Ovary (tissue), 9 donors: ENCODE data around the gene GRIN1. TPM values are rescaled to one million over a fixed set of nuclear protein-coding genes. Genes with fewer than 3 reads are reported as not detected.

ENCODE experiments used
- DNase-seq, 5 donors: peaks; one replicate each; pipeline ENCODE4 v3.0.0-alpha.2; 2019 to 2020
- H3K27ac ChIP-seq, 2 donors: fragments of 200-600 bp; one replicate each; pipeline versions ENCODE4 v1.5.1 to v1.8.0; 2019 to 2022
- H3K27me3 ChIP-seq: fragments of 200-600 bp; one replicate; pipeline ENCODE4 v1.8.0; 2022
- H3K36me3 ChIP-seq: fragments of 200-600 bp; sonication (generic); one replicate; pipeline ENCODE4 v1.5.1; 2019
- H3K4me1 ChIP-seq: one replicate; pipeline ENCODE4 v1.8.1; 2013; ENCODE audit warnings: mild to moderate bottlenecking, moderate library complexity; ENCODE audit not compliant: insufficient read depth
- H3K4me3 ChIP-seq: fragments of 200-600 bp; sonication (generic); one replicate; pipeline ENCODE4 v1.5.1; 2017
- H3K9me3 ChIP-seq, 2 donors: fragments of 200-600 bp in 1 of 2; sonication (generic) in 1 of 2; one replicate each; pipeline versions ENCODE4 v1.5.1 to v1.8.1; 2013 to 2019; ENCODE audit warnings: mild to moderate bottlenecking in 1 of 2, moderate library complexity in 1 of 2
- EP300 ChIP-seq: sonication (generic); formaldehyde crosslinking; IDR thresholded peaks from one replicate; pipeline ENCODE4 v1.6.1; 2017; ENCODE audit warnings: antibody characterized with exemption
- POLR2A ChIP-seq: fragments of 450-650 bp; IDR thresholded peaks from one replicate; pipeline ENCODE4 v1.6.1; 2017; ENCODE audit warnings: antibody characterized with exemption, mild to moderate bottlenecking, moderate library complexity
- WGBS, 3 donors: extraction: QIAGEN DNeasy Blood & Tissue Kit in 1 of 3; methylation state at CpG; one replicate each; pipeline versions ENCODE4 v1.1.5 to v1.1.7; 2013 to 2017; 5-methylcytosine and 5-hydroxymethylcytosine counted together
- intact Hi-C, 4 donors: fragments of 100-400 bp; cut with DNase I; formaldehyde crosslinking; loops; one replicate each; pipeline versions ENCODE4 v1.11.0 to v1.15.1; 2022 to 2023
- polyA plus RNA-seq, 2 donors: library from polyadenylated mRNA; stranded (reverse); fragments of 200-250 nt in 1 of 2; fragments of 350-450 nt in 1 of 2; fragmentation: Illumina TruSeq in 1 of 2; extraction: RNeasy Lipid Tissue Mini Kit (QIAGEN cat#74804) in 1 of 2; gene quantifications; one replicate each; pipeline ENCODE4 v1.2.3, GENCODE V29; 2013 to 2014
- total RNA-seq, 7 donors: library from RNA; depleted of rRNA in 2 of 7; stranded (reverse); fragments of >200 nt in 2 of 7; fragmentation: NEBNext Ultra II Directional in 3 of 7; extraction: Animal tissue kit (Norgen Biotek cat#: 25700) in 3 of 7; gene quantifications; one replicate each; pipeline versions ENCODE4 v1.1.0 to v1.2.4, GENCODE V29; 2016 to 2023
- TF ChIP-seq, protein P1 (sequence below), 3 donors: fragments of 450-650 bp in 2 of 3; fragments of 200-600 bp in 1 of 3; IDR thresholded peaks; one replicate each; pipeline versions ENCODE4 v1.5.1 to v1.8.0; 2016 to 2022; ENCODE audit warnings: antibody characterized with exemption in 3 of 3, mild to moderate bottlenecking in 1 of 3
- donor health status: DM: no; HTN: no; CAD: no; lungs with moderate emphysema.
- donor health status: DM: no; HTN: no; CAD: no.
- donor health status: Bipolar disorder and iron deficiency.
- donor health status: DM: yes; HTN: yes; CAD: no.
- donor health status: DM: no; HTN: no; CAD: no.
- donor health status: DM: yes; HTN: yes; CAD: no.

Gene GRIN1
- total and polyA plus RNA-seq, 9 donors, result 0.15 TPM; not detected in 8

DNA sequence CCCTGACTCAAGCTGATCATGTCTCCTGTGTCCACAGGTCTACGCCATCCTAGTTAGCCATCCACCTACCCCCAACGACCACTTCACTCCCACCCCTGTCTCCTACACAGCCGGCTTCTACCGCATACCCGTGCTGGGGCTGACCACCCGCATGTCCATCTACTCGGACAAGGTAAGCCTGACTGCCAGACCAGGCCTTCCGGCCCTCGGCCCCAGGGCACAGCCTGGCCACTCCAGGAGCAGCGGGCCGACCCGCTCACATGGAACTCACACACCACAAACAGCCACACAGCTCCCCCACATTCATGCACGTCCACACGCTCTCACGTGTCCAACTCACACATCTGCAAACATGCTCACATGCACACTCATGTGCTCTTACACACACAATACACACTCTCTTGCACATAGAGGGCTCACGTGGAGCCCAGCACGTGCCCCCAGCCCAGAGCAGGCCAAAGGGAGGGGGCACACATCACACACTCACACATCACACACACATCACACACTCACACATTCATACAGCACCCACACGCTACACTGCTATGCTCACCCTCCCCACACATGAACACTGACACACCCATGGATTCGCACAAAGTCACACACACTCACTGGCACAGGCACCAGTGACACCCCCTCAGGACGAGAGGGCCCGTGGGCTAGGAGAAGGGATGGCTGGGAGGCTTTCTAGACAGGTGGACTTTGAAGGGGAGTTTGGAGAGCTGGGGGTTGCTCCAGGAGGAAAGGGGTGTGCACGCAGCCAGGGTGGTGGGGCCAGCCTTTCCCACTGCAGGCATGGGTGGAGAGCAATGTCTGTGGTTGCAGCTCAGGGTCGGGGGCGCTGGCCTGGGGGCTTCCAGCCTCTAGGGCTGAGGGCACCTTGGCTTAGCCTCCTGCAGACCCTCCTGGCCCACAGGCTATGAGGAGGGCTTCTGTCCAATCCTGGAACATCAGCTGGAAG, 3.3 kb downstream of the GRIN1 start:
- TF ChIP-seq EP300, result no peak
- TF ChIP-seq, protein P1, sequence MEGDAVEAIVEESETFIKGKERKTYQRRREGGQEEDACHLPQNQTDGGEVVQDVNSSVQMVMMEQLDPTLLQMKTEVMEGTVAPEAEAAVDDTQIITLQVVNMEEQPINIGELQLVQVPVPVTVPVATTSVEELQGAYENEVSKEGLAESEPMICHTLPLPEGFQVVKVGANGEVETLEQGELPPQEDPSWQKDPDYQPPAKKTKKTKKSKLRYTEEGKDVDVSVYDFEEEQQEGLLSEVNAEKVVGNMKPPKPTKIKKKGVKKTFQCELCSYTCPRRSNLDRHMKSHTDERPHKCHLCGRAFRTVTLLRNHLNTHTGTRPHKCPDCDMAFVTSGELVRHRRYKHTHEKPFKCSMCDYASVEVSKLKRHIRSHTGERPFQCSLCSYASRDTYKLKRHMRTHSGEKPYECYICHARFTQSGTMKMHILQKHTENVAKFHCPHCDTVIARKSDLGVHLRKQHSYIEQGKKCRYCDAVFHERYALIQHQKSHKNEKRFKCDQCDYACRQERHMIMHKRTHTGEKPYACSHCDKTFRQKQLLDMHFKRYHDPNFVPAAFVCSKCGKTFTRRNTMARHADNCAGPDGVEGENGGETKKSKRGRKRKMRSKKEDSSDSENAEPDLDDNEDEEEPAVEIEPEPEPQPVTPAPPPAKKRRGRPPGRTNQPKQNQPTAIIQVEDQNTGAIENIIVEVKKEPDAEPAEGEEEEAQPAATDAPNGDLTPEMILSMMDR (IDR thresholded peaks at IDR 0.05), result no peak
- TF ChIP-seq POLR2A, result no peak
- no peak for DNase-seq
- no peaks in the 10 kb centered on the region for H3K36me3 ChIP-seq
- 67 to 75% (median 69%) methylated on average over 24 of the region's 24 CpGs for whole genome bisulfite sequencing, 3 donors
- peaks cover 8% of the 10 kb centered on the region for H3K4me1 ChIP-seq
- peaks cover 3% of the 10 kb centered on the region for H3K27me3 ChIP-seq
- intact Hi-C loops, result no loop called here
- H3K4me3 ChIP-seq, result no peak overlapping the region
- no peaks in the 10 kb centered on the region for H3K9me3 ChIP-seq
- H3K27ac ChIP-seq, result no peak overlapping the region

DNA sequence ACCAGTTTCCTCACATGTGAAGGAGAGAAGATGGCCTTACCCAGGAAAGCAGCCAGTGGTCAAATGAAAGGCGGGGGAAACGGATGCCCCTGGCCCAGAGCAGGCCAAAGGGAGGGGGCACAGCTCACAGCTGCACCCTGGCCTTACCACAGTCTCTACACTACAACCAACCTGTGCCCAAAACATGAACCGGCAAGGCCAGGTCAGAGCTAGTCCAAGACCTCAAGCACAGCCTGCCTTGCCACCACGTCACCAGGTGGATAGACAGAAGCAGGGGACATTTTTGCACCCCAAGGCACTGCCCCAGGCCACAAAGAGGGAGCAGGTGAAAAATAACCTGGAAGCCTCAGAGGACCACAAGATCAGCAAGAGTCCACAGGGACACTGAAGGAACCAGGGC, 4.5 kb downstream of the GRIN1 start:
- no peak for DNase-seq
- intact Hi-C loops, result no loop called here
- no peak overlapping the region for H3K27ac ChIP-seq
- no peak overlapping the region for H3K4me3 ChIP-seq
- TF ChIP-seq, protein P1 (IDR thresholded peaks at IDR 0.05), result no peak
- H3K4me1 ChIP-seq, result peaks cover 8% of the 10 kb centered on the region
- no peaks in the 10 kb centered on the region for H3K9me3 ChIP-seq
- peaks cover 3% of the 10 kb centered on the region for H3K27me3 ChIP-seq
- 47 to 51% (median 50%) methylated on average over 4 of the region's 4 CpGs for WGBS, 3 donors
- no peaks in the 10 kb centered on the region for H3K36me3 ChIP-seq

DNA sequence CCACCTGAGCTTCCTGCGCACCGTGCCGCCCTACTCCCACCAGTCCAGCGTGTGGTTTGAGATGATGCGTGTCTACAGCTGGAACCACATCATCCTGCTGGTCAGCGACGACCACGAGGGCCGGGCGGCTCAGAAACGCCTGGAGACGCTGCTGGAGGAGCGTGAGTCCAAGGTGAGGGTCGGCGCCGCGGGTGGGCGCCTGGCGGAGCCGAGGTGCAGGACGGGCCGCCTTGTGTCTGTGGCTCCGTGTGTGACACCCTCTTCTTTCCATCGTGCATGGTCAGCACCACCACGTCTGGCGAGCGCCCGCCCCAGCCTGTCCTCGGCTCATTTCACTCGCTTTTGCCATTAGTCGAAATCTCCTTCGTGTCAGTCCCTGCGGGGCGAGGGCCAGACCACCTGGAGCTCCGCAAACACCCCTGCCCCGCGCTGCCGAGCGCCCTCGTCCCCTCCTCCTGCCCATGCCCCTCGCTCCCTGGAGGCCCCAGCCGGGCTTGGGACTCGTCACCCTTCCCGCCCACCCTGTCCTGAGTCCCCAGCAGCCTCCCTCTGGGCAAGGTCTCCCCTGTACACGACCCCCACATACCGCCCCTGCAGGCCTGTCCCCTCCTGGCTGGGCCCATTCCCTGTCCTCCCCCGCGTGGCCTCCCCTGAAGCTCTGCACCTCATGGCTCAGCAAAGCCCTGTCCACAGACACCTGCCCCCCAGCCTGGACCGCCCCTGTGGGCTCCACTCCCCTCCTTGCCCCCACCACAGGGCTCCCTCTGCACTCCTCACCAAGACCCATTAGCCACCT, 7.0 kb downstream of the GRIN1 start:
- Histone ChIP-seq H3K9me3 (no peaks in the 10 kb centered on the region), H3K4me3 (no peak overlapping the region), H3K27me3 (peaks cover 3% of the 10 kb centered on the region), H3K27ac (no peak overlapping the region), H3K36me3 (no peaks in the 10 kb centered on the region), H3K4me1 (no peaks in the 10 kb centered on the region)
- TF ChIP-seq, protein P1 (IDR thresholded peaks at IDR 0.05), result no peak
- TF ChIP-seq EP300, result no peak
- no peak for DNase-seq
- intact Hi-C loops, result no loop called here
- 42 to 51% (median 50%) methylated on average over 46 to 48 of the region's 49 CpGs for WGBS, 3 donors

DNA sequence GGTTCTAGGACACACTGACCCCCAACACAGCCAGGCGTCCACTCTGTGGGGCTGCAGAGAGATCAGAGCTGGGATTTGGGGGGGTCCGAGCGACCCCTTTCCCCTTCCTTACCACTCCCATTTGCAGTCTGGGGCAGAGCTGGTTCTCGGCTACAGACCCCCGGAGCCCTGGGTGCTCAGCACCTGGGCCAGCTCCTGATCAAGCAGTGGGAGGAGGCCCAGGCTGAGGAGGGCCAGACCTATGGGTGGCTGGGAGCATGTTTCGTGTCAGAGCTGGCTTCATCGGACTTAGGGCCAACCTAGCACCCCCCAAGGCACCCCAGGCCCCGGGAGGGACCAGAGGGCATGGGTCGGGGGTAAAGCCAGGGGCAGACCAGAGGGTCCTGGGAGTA, 7.6 kb downstream of the GRIN1 start:
- no peak overlapping the region for H3K4me3 ChIP-seq
- 47 to 57% (median 48%) methylated on average over 7 to 9 of the region's 9 CpGs for WGBS, 3 donors
- no peaks in the 10 kb centered on the region for H3K4me1 ChIP-seq
- intact Hi-C loops, result no loop called here
- no peak for DNase-seq
- TF ChIP-seq, protein P1 (IDR thresholded peaks at IDR 0.05), result no peak
- H3K9me3 ChIP-seq, result no peaks in the 10 kb centered on the region
- H3K27ac ChIP-seq, result no peak overlapping the region
- no peaks in the 10 kb centered on the region for H3K27me3 ChIP-seq
- H3K36me3 ChIP-seq, result no peaks in the 10 kb centered on the region
